IPS DF 6.9 (cell line): ENCODE results near the gene KLLN.
"Not testable (repeated sequence)": the region's sequence is repeated elsewhere in the genome, so short reads cannot be mapped to it uniquely, and the experiment has no call there.

Source experiments
- DNase-seq: peaks from one replicate; pipeline ENCODE4 v3.0.0-alpha.2; 2013; ENCODE audit warnings: low read depth, low spot score
- H3K27ac ChIP-seq: one replicate; pipeline ENCODE4 v1.5.1; 2013; ENCODE audit warnings: low read length, control low read depth
- H3K27me3 ChIP-seq: 2 replicates; pipeline ENCODE4 v1.6.1; 2013; ENCODE audit warnings: mild to moderate bottlenecking, low read length; ENCODE audit not compliant: control insufficient read depth, insufficient read depth
- H3K36me3 ChIP-seq: 2 replicates; pipeline ENCODE4 v1.6.1; 2013; ENCODE audit warnings: low read length; ENCODE audit not compliant: control insufficient read depth, insufficient read depth
- H3K4me1 ChIP-seq: 2 replicates; pipeline ENCODE4 v1.6.1; 2013; ENCODE audit warnings: low read length; ENCODE audit not compliant: control insufficient read depth, insufficient read depth
- H3K4me3 ChIP-seq: 2 replicates; pipeline ENCODE4 v1.5.1; 2013; ENCODE audit warnings: mild to moderate bottlenecking, low read length
- H3K9me3 ChIP-seq: 2 replicates; pipeline ENCODE4 v1.6.1; 2013; ENCODE audit warnings: low read length, inconsistent platforms; ENCODE audit not compliant: control insufficient read depth, insufficient read depth
- WGBS: extraction: QIAGEN DNeasy Blood & Tissue Kit; methylation state at CpG from one replicate; pipeline ENCODE4 v1.1.7; 2013; ENCODE audit warnings: mixed read lengths, missing lambda C conversion rate; ENCODE audit not compliant: insufficient read length, insufficient coverage; 5-methylcytosine and 5-hydroxymethylcytosine counted together

Gene KLLN

DNA sequence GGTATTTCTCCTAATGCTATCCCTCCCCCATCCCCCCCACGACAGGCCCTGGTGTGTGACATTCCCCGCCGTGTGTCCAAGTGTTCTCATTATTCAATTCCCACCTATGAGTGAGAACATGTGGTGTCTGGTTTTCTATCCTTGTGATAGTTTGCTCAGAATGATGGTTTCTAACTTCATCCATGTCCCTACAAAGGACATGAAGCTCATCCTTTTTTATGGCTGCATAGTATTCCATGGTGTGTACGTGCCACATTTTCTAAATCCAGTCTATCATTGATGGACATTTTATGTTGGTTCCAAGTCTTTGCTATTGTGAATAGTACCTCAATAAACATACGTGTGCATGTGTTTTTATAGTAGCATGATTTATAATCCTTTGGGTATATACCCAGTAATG is 8.1 kb downstream of the KLLN start:
- no CpG with 5 or more reads among the region's 5 CpGs for WGBS
- not testable (repeated sequence) for H3K9me3 ChIP-seq

DNA sequence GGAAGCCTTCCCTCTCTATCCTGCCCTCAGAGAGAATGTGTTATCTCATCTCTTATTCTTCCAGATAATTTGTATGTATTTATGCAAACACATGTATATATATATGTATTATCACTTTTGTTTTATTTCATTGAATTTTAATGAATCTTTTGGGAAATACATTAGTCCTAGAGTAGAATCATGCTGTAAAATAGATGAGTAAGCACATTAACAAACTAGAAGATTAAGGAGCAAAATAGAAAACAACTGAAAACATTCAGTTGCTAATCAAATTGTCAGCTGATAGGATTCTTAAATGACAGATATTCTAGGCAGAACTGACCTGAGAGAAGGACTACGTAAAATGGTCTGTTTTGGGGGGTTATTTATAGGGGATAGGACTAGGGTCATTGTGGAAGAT is 11.2 kb downstream of the KLLN start:
- no peaks in the 10 kb centered on the region for H3K9me3 ChIP-seq
- no peak for DNase-seq
- no CpG with 5 or more reads among the region's 1 CpG for WGBS
- no peak overlapping the region for H3K27ac ChIP-seq
- no peaks in the 10 kb centered on the region for H3K27me3 ChIP-seq
- no peaks in the 10 kb centered on the region for H3K36me3 ChIP-seq
- no peaks in the 10 kb centered on the region for H3K4me1 ChIP-seq
- no peak overlapping the region for H3K4me3 ChIP-seq

More for the DNA sequence above, 8.1 kb downstream of the KLLN start:
- not testable (repeated sequence) for H3K4me3 ChIP-seq, H3K27ac ChIP-seq, H3K27me3 ChIP-seq, DNase-seq, H3K4me1 ChIP-seq, H3K36me3 ChIP-seq

DNA sequence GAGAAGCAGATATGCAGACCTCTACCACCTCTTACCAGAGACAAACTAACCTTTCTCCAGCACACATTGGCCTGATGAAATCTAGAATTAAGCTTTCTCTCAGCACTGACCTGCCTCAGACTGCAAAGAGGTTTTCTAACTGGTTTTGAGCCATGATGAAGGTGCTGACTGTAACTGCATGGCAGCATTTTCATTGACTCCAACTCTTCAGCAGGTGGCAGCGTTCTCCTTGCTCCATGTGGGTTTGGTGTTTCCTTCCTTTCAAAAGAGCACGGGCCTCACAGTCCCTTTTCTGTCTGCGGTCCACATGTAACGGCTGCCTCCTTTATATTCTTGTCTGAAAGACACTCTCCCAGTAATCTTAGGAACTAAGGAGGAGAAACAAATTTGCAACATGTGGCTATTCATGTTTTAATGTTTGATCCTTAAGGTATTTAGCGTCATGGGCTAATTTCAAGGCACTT is 12.6 kb downstream of the KLLN start:
- Histone ChIP-seq H3K36me3 (no peaks in the 10 kb centered on the region), H3K9me3 (no peaks in the 10 kb centered on the region), H3K27me3 (no peaks in the 10 kb centered on the region), H3K4me1 (no peaks in the 10 kb centered on the region), H3K4me3 (no peak overlapping the region), H3K27ac (no peak overlapping the region)
- no CpG with 5 or more reads among the region's 5 CpGs for WGBS
- DNase-seq, result no peak

DNA sequence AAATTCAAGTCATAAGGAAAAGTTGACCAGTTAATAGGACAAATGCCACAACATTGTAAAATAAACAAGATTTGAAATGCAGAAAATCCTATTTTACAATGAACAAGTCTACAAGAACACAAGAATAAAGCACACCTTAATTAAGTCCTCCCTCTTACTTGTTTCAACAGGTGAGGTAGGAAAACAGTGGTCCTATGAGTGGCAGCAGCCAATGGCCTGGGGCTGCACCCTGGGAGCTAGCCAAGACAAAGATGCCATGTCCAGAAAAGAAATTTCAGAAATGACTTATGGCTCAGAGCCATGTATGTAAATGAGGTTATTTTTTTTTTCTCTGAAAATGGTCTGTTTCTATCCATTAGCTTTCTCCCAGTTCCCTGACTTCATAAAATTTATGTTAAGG is 14.3 kb downstream of the KLLN start:
- DNase-seq, result no peak
- Histone ChIP-seq H3K36me3 (no peaks in the 10 kb centered on the region), H3K9me3 (no peaks in the 10 kb centered on the region), H3K4me1 (no peaks in the 10 kb centered on the region), H3K27ac (no peak overlapping the region), H3K4me3 (no peak overlapping the region), H3K27me3 (no peaks in the 10 kb centered on the region)

DNA sequence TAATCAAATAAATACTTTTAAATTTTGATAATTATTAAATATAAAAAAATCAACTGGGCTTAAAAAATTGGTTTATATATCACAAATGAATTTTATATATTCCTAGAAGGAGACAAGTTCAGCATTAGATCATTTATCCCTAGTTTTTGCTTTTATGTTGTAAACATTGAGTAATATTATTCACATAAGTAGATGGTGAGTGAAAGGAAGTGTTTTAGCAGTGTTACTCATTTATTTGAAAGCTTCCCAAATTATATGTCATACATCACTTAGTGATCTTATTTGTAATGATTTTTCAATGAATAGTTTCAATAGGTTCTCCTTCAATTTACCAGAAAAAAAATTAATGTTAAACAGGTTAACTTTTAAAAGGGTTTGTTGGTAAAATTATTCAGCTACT is 15.8 kb downstream of the KLLN start:
- Histone ChIP-seq H3K27me3 (no peaks in the 10 kb centered on the region), H3K9me3 (no peaks in the 10 kb centered on the region), H3K36me3 (no peaks in the 10 kb centered on the region), H3K27ac (no peak overlapping the region), H3K4me1 (no peaks in the 10 kb centered on the region), H3K4me3 (no peak overlapping the region)
- DNase-seq, result no peak

DNA sequence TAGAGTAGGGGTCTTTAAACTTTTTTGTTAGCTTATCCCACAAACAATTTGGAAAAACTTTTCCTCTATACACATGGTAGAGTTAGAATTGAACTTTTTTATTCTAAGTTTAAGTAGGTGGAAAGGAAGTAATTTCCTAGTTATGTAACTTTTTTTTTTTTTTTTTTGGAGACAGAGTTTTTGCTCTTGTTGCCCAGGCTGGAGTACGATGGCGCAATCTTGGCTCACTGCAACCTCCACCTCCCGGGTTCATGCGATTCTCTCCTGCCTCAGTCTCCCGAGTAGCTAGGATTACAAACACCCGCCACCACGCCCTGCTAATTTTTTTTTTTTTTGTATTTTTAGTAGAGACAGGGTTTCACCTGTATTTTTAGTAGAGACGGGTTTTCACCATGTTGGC is 16.6 kb downstream of the KLLN start:
- H3K27me3 ChIP-seq, H3K36me3 ChIP-seq, DNase-seq, H3K4me3 ChIP-seq, H3K4me1 ChIP-seq, H3K9me3 ChIP-seq, H3K27ac ChIP-seq: not testable (repeated sequence)
- WGBS, result no CpG with 5 or more reads among the region's 8 CpGs

DNA sequence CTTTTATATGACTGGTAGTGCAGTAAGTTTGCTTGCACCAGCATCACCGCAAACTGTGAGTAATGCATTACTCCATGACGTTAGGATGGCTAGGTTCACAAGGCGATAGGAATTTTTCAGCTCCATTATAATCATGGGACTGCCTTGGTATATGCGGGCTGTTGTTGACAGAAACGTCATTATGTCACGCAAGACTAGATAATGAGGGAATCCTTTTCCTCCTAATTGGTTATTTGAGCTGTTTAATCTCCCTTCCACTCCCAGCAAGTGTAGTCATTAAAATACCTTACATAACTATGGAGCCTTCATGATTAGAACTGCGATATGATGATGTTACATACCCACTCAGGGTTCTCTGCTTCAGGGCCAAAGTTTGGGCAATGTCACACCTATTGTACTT is 17.3 kb downstream of the KLLN start:
- H3K4me1 ChIP-seq, result no peaks in the 10 kb centered on the region

DNA sequence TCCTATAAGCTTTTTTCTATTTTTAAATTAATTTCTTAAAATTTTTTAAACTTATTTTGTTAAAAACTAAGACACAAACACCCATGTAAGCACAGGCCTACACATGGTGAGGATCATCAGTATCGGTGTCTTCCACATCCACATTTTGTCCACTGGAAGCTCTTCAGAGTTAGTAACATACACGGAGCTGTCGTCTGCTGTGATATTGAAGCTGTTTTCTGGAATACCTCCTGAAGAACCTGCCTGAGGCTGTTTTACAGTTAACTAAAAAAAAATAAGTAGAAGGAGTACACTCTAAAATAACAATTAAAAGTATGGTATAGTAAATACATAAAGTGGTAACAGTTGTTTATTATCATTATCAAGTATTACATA is 17.7 kb downstream of the KLLN start:
- no peak for DNase-seq
- Histone ChIP-seq H3K9me3 (no peaks in the 10 kb centered on the region), H3K36me3 (no peaks in the 10 kb centered on the region), H3K4me3 (no peak overlapping the region), H3K27me3 (no peaks in the 10 kb centered on the region), H3K4me1 (no peaks in the 10 kb centered on the region), H3K27ac (no peak overlapping the region)
- no CpG with 5 or more reads among the region's 3 CpGs for WGBS

More for the DNA sequence above, 17.3 kb downstream of the KLLN start:
- WGBS, result no CpG with 5 or more reads among the region's 7 CpGs
- no peak for DNase-seq
- Histone ChIP-seq H3K9me3 (no peaks in the 10 kb centered on the region), H3K27me3 (no peaks in the 10 kb centered on the region), H3K27ac (no peak overlapping the region), H3K36me3 (no peaks in the 10 kb centered on the region), H3K4me3 (no peak overlapping the region)

DNA sequence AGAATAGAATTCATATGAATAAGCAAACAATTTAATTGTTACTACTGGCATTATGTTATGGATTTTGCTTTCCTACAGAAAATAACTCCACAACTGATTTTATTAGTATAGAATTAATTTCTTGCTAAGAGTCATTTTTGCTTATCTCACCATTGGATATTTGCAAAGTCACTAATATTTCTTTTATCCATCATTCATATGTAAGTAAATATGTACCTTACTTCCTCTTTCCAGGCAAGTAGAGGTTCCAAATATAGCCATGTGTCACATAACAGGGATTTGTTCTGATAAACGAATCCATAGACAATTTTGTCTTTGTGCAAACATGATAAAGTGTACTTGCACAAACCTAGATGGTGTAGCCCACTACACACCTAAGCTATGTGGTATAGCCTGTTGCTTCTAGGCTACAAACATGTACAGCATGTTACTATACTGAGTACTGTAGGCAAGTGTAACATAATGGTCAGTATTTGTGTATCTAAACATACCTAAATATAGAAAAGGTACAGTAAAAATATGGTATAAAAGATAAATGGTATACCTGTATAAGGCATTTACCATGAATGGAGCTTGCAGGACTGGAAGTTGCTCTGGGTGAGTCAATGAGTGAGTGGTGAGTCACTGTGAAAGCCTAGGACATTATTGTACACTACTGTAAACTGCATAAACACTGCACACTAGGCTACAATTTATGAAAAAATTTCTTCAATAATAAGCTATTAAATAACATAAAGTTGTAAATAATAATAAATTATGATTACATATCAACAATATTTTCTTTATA is 18.3 kb downstream of the KLLN start:
- no CpG with 5 or more reads among the region's 1 CpG for WGBS
- no peak for DNase-seq
- H3K4me3 ChIP-seq, result no peak overlapping the region
- no peaks in the 10 kb centered on the region for H3K9me3 ChIP-seq
- no peaks in the 10 kb centered on the region for H3K4me1 ChIP-seq
- H3K36me3 ChIP-seq, result no peaks in the 10 kb centered on the region
- H3K27me3 ChIP-seq, result no peaks in the 10 kb centered on the region
- no peak overlapping the region for H3K27ac ChIP-seq

DNA sequence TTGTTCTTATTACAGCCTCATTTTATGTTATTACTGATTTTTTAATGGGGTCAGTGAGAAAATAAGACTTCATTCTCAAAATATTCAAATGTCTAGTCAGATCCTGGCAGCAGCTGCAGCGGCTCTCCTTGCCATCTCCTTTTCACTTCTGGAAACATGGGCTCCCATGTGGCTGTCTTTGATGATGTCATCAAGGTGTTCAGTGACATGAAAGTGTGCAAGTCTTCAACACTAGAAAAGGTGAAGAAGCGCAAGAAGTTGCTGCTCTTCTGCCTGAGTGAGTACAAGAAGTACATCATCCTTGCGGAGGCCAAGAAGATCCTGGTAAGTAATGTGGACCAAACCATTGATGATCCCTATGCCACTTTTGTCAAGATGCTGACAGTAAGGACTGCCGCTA is 19.6 kb downstream of the KLLN start:
- Histone ChIP-seq H3K27me3 (no peaks in the 10 kb centered on the region), H3K27ac (no peak overlapping the region), H3K4me1 (no peaks in the 10 kb centered on the region), H3K4me3 (no peak overlapping the region), H3K36me3 (no peaks in the 10 kb centered on the region), H3K9me3 (no peaks in the 10 kb centered on the region)
- DNase-seq, result no peak
- no CpG with 5 or more reads among the region's 4 CpGs for WGBS

DNA sequence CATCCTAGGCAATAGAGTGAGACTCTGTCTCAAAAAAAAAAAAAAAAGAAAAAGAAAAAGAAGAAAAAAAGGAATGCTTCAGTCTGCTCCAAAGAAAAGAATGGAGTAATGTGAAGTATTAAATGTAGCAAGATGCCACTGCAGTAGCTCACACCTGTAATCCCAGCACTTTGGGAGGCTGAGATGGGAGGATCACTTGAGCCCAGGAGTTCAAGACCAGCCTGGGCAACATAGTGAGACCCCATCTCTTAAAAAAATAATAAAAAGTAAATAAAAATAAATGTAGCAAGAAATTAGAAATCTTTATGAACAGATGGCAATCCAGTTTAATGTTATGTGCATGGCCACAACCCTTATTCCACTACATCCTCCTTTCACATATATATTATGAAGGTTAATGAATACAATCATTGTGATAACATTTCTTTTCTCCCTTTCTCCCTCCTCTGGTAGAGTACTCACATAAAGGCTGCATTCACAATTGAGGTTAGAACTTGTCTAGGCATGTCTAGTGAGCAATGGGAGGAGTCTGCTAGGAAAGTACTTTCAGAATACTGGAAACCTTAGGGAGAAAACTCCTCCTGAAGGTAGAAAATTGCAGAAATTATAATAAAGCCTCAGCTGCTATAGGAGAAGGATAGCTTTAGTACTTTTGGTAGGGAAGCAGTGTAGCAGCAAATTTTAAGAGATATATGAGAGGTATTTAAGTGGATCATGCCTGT is 20.4 kb downstream of the KLLN start:
- H3K4me3 ChIP-seq, result no peak overlapping the region
- H3K36me3 ChIP-seq, result no peaks in the 10 kb centered on the region
- DNase-seq, result no peak
- H3K4me1 ChIP-seq, result no peaks in the 10 kb centered on the region
- no peaks in the 10 kb centered on the region for H3K9me3 ChIP-seq
- no peaks in the 10 kb centered on the region for H3K27me3 ChIP-seq
- no peak overlapping the region for H3K27ac ChIP-seq
